HG03025 (cell line): ENCODE data around the gene CAPN15.

Source experiments
- ATAC-seq: cut with Tn5 transposase; IDR thresholded peaks from one replicate; pipeline ENCODE4 v1.9.1; 2021; ENCODE audit warnings: mild to moderate bottlenecking, moderate library complexity; ENCODE audit not compliant: unreplicated experiment, low FRiP score

CAPN15 gene

GRCh38 chr16:524274-525040 is 3.1 kb upstream of the CAPN15 start:
- ATAC-seq: no peak

GRCh38 chr16:525123-525519 is 2.4 kb upstream of the CAPN15 start:
- no peak for ATAC-seq

DNA sequence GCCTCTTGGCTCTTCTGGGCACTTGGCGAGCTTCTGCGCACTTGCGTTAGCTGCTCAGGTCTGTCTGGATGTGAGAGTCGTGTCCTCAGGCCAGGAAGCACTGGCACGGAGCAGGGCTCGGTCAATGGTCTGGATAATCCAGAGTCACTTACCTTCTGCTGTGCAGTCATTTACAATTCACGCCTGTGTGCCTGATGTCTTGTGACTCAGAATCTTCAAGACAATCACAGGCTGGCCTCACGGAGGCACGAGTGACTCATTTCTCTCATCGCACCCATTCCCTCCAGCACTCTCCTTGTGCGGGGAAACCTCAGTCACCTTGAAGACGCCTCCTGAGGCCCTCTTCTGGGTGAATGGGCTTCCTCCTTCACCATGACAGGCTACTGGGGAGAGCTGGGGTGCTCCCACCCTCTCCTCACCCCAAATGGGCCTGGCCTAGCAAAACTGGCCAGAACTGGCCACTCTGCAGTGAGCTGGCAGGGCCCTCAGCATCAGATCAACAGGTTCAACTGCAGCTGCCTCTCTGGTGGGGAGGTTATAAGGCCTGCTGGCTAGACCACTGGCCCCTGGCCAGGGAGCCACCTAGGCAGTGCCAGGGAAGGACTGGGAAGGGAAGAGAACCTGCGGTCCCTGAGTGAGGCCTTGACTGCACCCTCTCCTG is 1.9 kb upstream of the CAPN15 start:
- ATAC-seq: no peak

DNA sequence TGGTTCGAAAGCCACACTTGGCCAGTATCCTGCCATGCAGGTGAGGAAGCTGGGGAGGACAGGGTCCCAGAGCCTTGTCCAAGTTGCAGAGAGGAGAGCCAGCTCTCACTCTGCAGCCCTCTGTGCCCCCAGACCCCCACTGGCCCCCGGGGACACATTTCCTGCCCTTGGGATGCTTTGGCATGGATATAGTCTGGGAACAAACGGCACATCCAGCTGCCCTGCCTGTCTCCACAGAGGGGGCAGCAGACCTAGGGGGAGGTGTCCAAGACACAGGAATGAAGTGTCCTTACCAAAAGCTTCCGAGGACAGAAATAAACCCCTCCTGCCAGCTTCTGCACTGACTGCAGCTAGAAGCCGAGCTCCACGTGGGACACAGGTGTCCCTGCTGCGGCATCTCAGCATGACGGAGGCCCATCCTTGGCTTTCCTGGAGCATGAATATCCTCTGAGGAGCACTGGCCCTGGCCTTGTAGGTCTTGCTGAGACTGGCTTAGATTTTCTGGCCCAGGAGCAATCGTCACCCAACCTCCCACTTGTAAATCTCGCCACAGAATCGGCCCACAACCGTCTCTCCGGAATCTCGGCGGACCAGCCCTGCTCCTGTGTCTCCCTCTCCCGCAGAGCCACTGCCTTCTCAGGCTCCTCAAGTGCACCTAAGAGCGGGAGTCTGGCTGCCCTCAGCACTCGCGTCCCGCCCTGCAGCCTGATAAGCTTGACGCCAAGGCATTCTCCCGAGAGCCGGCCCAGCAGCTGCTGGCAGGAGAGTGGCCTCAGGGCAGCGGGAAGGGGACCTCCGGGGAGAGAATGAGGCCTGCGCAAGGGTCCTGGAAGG is 1.1 kb upstream of the CAPN15 start:
- ATAC-seq: no peak

DNA sequence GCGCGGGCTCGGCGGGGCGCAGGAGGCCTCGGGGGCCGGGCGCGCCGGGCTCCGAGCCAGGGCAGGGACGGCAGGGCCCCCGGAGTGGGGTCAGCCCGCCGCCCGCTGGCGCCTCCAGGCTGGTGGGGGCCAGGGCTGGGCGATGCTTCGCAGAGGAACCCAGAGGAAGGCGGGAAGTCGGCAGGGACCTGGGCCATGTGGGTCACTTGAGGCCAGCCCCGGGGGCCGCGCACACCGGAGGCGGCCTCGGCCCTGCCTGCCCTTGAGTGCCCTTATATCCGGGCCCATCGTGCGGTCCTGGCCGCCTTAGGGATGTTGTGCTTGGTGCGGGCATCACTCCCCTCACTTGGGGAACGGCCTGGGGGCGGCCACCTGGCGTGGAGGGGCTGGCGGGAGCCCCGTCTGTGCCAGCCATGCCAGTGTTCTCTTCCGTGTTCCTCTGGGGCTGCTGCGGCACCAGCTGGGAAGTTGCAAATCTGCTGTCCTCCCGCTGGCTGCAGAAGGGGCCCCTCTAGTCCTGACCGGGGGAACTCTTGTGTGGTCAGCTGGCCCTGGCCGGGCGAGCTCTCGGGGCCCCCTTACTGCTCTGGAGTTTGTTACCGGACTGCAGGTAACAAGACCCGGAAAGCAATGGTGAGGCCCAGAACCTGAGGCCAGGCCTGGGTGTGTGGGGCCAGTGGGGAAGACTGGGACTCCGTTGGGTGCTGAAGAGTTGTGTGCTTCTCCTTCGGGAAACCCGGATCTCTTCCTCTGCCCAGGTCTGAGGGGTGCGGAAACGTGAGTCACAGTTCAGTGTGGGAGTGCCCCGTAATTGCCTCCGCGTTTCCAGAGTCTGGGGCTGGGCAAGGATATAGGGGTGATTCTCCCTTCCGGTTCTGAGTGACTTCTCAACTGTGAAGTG is 849 bp downstream of the CAPN15 start:
- peak; percentile 5 for ATAC-seq

GRCh38 chr16:529012-529575 is 1.6 kb downstream of the CAPN15 start:
- ATAC-seq: no peak

DNA sequence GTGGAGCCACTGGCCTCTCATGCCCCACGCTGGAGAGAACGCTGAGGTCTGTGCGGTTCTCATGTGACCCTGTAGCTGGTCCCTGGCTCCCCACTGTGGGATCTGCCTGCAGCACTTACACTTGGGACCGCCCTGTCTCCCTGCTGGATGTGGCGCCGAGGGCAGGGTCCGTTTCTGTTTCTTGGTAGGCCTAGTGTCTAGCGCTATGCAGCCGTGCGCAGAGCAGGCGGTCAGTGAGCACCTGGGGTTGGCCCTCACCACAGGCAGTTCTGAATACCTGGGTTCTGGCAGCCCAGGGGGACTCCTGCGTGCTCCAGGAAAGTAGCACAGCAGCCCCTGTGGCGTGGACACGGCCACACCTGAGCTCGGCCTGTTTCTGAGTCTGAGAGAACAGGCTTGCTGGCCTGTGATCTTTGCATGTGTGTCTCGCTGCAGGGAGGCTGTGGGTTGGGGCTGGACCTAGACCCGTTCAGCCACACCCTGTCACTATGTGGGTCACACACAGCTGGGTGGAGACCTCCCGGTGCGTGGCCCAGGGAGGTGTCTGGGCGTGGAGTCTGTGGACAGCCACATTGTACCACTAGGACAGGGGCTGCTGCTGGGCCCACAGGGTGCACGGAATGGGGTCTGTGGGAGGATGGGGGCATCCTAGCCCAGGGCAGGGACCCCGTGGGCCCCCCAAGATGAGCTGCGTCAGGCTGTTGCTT is 2.8 kb downstream of the CAPN15 start:
- ATAC-seq: no peak

DNA sequence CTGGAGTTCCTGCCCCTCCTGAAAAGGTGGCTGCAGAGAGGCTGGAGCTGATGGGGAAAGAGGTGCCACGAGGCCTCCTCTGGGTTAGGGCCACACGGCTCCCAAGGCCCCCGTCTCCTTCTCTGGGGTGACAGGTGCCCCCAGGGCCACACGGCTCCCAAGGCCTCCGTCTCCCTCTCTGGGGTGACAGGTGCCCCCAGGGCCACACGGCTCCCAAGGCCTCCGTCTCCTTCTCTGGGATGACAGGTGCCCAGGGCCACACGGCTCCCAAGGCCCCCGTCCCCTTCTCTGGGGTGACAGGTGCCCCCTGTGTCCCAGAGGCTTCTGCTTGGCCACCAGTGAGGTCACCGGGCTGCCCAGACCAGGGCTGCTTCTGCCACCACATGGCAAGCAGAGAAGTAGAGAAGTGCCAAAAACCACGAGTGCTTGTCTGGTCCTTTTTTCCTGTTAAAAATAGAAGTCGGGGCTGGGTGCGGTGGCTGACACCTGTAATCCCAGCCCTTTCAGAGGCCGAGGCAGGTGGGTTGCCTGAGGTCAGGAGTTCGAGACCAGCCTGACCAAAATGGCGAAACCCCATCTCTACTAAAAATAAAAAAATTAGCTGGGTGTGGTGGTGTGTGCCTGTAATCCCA is 4.1 kb downstream of the CAPN15 start:
- no peak for ATAC-seq

- no peak for ATAC-seq
Observed at GRCh38 chr16:533391-534123, 6.0 kb downstream of the CAPN15 start.

- ATAC-seq: no peak
Observed at GRCh38 chr16:534135-534534, 6.6 kb downstream of the CAPN15 start.

DNA sequence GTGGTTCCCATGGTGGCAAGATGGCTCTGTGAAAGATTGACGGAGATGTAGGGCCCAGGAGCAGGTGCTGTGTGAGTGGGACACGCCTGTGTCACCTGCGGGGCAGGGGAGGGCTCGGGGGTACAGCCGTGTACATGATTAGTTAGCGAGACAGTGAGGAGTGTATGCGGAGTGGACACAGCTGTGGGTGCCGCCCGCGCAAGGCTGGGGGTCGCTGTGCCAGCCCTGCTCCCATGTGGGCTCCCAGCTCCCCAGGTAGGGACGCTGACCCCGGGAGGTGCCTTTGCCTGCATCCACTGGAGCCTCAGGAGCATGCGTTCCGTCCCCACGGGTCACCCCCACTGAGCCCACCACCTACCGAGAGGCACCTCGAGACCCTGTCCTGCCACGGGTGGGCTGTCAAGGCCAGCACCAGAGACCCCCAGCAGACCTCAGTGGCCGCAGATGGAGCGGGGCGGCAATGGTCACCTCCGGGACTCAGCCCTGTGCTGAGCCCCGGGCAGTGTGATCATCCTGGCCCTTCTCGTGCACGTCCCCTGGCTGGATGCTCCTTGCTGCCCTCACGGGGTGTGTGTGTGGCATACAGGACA is 7.4 kb downstream of the CAPN15 start:
- no peak for ATAC-seq

DNA sequence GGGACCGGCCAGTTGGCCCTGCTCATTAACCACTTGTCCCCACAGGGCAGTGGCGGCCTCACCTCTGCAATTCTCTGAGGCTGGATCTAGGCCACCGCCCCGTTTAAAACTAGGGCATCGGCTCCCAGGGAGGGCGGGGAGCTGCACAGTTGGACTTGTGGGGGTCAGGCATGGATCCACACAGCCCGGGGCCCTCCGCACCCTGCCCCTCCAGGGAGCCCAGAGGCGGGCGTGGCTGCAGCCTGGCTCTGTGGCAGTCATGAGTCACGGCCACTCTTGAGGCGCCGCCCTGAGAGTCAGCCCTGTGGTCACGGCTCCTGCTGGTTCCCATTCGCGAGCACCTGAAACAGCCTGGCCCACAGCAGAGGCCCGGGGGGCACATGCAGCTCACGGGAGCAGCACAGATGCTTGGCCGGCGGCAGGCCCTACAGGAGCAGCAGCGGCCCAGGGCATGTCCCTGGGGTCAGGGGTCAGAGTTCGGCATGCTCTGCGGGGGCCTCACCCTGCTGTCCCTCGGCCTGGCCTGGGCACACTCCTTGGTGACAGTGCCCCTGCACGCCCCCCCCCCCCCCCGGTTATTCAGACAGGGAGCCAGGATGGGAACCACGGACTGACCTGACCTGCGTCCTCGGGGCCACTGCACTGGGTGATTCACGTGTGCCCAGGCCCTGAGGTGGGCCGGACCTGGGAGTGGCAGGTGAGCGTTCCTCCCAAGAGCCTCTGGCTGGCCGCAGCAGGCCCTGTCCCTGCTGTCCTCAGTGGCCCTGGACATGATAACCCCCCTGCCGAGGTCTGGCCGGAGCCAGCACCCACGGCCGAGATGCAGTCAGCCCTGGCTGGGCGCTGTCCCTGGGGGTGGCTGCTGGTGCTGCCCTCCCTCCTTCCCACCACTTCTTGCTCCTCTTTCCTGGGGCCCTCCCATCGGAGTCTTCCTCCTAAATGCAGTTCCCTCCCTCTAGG is 8.2 kb downstream of the CAPN15 start:
- ATAC-seq: no peak

DNA sequence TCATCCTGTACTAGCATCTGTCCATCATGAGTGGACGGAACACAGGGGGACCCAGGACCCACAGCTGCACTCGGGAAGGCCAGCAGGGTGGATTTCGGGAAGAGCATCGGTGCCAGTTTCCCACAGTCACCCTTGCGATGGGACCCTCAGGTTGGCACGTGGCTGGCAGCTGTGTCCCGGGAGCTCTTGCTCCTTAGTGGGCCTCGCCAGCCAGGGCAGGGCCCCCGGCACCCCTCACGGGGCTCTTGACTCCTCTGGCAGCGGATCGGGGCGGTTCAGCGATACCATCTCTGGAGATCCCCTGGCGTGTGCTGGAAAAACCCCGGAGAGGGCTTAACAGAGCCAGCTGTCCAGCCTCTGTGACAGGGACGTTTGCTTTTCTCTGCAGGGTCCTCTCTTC is 9.2 kb downstream of the CAPN15 start:
- no peak for ATAC-seq

DNA sequence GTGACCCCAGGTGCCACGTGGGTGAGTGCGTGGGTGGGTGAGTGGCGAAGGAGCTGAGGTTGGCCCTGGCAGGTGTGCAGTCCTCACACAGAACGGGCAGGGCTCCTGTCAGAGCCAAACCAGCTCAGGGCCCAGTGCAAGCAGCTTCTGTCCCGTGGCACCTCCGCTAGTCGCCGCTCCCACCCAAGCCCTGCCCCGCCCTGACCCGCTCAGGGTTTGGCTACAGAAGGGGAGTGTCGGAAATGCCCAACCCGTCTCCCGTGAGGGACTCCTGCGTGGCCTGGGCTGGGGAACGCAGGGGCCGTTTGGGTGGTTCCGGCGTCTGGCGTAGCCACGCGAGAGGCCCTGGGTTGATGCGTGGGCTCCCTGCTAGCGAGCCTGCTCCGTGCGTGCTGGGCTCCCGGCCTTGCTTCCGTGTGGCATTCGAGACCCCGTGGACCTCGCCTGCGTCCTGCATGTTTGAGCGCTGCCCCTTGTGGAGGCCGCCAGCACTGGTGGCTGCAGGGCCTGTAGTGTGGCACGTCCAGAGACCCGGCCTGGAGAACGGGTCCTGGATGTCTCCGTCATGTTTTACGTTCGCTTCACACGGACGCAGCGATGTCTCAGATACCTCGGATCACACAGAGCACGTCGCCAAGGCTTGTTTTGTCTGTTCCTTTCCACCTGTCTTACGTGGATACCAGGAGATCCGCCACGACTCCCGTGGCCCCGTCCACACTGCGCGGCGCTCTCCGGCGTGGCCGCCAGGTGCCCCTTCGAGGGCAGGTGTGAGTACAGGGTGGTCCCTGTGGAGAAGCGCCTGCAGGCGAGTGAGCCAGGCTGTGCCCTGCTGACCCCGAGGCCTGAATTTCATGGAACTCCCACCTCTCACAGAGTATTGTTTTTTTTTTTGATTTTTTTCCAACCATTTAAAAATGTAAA is 10.2 kb downstream of the CAPN15 start:
- ATAC-seq: no peak

- ATAC-seq: no peak
Observed at GRCh38 chr16:539901-540530, 12.5 kb downstream of the CAPN15 start.
